GM21390 (cell line): ENCODE results near the gene VAV3.
A peak's percentile ranks its signal among the peaks of the same experiment; 100 is the strongest.

ENCODE experiments used
- ATAC-seq: cut with Tn5 transposase; IDR thresholded peaks from one replicate; pipeline ENCODE4 v1.9.1; 2021; ENCODE audit not compliant: unreplicated experiment

VAV3 gene

DNA sequence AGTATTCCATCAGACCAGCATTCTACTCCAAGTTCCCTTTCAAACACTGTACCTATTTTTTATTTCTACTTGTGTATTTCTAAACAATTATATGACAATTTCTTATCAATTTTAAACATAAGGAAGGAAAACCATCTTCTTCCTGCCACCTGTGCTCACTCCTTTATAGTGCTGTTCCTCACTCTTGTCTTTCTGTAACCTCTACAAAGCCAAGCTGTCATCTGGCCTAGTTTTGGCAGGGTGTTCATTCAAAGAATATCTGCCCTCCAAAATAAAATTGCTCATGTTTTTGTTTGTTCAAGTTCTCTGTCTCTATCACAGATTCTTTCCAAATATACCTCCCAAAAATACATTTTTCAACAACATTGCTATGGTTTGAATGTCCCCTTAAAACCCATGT lies 360.2 kb downstream of the VAV3 start:
- ATAC-seq = no peak

DNA sequence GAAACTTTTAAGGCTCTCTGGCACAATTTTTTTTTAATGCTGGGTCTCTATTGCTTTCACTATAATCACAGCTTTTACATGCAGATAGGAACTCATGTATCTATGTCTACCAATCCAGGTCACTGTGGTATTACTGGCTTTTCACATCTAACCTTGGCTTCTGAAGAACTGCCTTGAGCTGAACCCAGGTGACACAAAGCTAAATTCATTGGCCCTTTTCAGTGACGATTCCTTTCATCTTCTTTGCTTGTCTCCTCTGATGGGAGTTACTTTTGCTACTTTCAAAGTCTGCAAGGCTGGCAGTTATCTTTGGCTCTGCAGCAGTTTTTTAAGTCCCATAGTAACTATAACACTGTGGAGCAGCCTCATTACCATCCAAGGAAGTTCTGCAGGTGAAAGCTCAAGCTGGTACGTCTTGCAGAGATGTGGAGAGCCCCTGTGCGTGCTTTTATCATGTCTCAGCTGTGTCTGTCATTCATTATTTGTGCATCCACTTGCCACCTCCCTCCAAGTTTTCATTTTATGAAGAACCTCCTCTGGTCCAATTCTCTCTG lies 364.3 kb downstream of the VAV3 start:
- ATAC-seq = no peak

DNA sequence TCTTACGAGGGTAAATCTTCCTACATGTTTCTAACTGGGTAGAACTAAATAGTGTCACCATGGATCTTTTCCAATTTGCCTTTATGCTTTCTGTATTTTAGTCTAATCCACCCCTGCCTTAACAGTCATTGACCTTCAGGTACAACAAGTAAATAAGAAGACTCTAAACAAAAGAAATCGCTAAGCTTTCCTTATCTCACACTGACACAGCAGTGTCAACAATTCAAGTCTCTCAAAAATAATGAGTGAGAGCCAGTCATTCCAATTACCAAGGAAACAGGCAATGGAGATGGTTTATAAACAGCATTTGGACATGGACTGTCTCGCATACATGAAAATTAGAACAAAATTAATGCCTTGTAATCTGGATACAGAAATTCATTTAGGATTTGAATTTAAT lies 365.8 kb downstream of the VAV3 start:
- no peak for ATAC-seq

DNA sequence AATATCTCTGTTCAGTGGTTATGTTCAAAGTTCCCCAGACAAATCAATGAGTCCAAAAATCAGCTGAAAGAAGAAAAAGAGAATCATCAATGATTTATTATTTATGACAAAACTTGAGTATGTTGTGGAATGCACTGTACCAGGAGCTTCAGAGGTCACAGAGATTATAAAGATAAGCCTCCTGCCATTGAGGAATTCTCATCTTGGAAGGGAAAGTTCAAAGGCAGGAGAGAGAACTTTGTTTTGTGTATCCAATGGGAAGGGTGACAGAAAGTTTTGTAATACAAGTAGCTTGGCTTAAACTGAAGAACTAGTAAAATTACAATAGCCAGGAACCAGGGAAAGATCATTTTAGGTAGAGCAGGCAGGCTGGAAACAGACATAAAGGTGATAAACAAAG lies 367.7 kb downstream of the VAV3 start:
- no peak for ATAC-seq

DNA sequence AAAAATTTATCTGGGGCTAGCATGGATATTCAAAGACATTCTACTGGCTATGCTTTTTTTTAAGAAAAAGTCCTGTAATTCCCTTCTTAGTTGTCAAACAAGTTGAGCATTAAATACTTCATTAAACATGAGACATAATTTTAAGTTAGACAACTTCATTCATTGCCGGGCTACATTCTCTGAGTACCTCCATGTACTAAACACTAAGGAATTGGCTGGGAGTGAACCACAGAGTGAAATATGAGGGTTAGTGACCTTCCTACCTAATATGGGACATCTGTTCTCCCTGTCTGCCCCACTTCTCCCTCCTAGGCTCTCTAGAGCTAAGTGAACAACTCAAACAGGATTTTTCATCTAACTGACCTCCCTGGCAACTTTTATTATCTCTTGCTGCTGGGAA lies 370.4 kb downstream of the VAV3 start:
- ATAC-seq = no peak

DNA sequence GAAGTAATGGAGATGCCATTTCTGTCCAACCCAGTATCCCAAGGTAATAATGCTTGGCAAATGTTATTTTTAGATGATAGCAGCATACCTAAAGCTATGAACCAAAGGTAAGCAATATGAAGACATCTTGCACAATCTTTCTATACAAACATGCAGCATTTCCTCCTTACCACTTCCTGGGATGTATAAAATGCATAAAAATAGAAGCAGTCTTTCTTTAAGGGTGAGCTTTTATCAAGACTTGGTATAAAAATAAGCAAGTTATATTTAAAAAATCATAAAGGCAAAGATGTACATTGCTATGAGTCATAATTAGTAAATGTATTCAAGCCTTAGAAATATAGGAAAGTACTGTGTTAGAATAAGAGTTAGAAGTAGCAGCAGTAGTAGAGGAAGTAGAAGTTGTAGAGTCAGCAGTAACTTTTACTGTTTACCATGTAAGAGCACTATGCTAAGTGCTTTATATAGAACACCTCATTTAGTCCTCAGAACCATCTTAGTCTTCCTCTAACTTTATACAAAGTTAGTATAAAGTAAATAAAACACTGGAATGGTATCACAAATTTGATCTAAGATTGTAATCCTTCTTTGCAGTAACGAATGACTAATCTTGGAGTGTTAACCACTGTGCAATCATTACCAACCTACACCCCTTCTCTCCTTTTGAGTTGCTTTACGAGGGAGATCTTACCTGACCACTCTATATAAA lies 371.3 kb downstream of the VAV3 start:
- no peak for ATAC-seq

DNA sequence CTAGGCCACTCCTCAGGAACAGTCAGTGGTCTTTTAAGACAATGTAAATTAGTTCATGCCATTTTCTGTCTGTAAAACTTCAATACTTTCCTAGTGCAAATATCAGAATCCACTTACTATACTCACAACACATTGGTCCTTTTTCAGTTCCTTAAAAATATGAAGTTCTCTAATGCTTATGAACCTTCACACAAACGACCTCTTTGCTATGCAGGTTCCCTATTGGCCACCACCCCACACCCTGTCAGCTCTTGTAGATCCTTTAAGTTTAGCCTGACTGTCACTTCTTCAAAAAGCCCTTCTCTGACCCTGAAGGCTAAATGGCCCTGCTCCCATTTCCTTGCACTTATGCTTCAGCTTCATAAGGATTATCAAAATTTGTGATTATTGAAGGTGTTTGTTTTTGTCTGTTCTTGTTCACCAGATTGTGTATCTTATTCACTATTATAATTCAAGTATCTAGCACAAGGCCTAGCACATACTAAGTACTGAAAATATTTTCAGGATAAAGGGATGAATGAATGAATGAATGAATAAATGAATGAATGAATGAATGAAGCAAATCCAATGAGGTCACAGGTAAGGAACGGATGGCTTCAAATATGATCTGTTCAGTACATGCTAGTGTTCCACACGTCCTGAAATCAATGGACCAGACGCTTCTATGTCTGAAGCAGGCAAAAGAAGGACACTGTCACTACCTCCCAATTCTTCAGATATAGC lies 373.9 kb downstream of the VAV3 start:
- peak; percentile 63 for ATAC-seq

DNA sequence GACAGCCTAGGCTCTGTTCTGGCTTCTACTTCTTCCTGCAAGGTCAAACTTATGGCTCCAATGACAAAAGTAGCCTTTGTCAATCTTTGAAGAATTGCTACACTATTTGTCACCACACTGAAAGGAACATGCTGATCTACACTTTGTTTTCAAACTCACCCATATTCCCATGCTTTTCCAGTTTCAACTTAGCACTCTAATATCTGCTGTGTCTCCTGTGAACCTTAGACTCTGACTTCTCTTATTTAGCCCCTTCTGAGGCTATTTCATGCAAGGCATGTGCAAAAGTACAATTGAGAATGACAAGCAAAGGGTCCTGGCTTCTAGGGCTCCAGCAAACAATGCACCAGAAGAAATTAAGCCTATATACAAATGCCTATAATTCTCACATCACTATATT lies 374.9 kb downstream of the VAV3 start:
- ATAC-seq = no peak

DNA sequence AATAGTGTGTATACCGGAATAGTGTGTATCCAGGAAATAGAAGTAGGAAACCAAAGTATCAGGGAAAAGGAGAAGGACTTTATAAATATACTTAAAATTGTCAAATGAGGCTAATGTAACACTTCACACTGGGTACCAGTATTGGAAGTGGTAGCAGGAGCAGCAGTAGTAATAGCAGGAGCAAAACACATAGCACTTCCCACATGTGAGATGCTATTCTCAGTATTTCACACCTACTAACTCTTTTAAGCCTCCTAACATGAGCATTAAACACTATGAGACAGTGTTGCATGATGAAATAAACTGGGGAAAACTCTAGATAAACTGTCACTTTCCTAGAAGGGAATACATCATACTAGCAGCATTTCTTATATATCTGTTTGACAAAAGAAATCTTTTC lies 376.7 kb downstream of the VAV3 start:
- ATAC-seq = no peak

DNA sequence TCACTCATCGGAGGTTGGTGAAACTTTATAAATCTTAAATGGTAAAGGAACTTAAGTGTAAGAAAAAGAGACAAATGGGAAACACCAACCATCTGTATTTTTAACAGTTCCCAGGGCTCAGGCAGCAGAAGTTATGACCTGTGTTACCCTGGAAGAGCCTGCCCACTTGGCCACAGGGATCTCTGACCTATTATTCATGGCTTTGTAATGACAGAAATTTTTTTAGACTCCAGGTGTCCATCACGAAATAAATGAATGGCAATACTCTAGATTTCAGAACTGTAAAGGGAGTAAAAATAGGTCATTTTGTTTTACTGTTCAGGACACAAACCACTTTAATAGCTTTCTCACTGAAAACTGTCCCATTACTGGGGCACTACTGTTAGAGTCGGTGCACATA lies 389.8 kb downstream of the VAV3 start:
- no peak for ATAC-seq

DNA sequence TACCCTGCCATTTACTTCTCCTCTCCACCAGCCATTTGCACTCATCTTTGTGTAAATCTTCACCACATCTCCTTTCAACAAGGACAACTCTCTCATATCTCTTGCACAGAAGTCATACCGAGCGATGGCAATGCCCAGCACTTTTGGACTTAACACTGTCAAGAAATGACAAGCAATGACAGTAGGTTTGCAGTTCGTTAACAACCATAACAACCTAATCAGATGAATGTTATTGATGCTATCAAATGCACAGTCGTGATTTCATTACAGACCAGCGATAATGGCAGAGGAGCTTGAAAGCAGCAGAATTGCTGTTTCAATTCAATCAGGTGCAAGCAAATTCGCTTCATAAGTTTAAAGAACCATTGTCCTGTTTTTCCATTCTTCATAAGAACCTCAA lies 390.9 kb downstream of the VAV3 start:
- no peak for ATAC-seq

DNA sequence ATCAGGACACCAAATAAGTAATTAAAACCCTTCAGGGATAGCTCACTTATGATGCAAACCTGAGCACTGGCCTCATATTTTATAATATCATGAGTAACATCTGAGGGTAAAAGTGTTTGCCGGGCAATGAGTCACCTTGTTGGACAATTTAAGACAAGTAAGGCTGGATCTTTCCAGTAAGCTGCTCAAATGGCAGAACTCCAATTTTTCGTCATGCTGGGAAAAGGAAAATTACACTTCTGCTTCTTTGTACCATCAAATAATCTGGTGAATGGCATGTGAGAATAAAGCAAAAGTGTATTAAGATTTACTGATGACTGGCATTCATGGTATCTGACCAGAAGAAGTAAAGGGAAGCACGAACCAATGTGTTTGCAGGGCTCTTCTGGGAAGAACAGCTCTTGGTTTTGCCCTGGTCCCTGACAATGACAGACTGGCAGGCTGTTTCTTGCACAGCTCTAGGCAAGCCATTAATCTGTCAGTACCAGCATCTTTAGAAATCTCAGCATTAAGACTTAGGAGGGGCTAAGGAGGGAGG lies 392.2 kb downstream of the VAV3 start:
- ATAC-seq = no peak

DNA sequence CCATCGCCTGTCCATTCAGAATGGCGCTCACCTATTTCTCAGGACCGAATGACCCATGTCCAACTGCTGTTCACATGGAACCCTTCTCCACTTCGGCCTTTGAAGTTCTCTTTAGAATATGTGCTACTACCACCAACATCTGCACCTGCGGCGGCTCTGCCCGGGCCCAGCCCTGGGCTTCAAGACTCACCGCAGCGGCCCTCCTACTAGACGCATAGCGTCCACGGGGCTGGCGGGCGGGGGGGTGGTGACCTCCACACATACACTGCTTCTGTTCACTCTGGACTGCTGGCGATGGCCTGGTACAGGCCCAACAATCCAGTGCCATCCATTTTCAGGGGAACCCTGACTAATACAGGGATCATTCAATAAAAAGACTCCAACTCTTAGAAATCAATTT lies 394.2 kb downstream of the VAV3 start:
- no peak for ATAC-seq

DNA sequence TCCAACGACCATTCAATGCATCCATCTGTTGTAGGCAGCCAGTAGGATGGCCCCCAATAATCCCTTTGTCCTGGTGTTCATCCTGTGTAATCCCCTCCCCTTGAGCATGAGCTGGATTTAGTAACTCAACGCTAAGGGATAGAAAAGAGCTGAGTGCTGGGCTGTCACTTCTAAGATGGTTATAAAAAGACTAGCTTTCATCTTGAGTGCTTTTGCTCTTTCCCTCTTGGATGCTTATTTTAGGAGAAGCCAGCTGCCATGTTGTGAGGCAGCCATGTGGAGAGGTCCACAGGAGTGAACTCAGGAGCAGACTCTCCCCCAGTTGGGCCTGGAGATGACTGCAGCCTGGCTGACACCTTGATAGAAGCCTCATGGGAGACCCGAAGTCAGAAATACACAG lies 401.5 kb downstream of the VAV3 start:
- no peak for ATAC-seq

DNA sequence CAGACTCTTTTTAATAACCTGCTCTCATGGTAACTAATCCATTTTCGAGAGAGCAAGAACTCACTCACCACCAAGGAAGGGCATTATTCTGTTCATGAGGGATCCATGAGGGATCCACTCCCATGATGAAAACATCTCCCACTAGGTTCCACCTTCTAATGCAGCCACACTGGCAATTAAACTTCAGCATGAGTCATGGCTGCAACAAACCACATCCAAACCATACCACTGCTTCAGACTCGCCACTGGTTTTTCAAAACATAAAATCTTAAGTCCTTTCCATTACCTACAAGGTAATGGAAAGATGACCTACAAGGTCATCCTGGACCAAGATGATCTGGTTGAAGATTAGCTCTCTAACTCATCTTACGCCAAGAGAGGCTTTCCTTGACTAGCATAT lies 405.1 kb downstream of the VAV3 start:
- ATAC-seq = no peak

DNA sequence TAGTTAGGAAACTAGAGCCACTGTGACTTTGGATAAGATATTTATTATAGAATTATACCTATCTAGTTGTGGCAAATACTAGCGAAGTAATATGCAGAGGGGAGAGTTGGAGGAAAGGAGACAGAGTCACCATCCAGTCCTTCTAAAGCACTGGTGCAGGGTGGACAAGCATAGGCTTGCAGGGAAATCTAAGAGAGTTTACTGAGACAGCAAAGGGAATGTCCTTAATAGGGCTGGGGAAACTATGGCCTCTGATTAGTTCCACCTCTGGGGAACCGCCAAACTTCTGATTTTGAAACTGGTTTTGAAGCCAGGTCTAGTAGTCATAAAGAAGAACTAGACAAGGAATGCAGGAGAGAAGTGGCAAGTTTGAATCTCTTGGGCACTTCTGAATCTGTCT lies 407.9 kb downstream of the VAV3 start:
- ATAC-seq = no peak

DNA sequence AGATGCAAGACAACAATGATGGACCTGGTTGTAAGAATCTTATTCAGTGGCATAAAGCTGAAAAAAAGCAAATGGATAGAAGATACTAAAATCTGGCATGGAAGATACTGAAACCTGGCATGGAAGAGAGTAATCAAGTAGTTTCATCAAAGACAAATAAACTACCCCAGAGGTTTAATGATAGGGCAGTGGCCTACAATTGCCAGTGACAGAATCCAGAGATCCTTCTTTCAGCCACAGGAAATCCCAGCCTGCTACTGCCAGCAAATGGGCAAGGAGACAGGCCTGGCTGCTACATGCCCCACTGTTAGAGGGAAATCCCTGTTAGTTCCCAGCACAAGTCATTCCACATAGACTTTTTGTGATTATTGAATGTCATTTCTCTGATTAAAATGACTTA lies 409.4 kb downstream of the VAV3 start:
- no peak for ATAC-seq

DNA sequence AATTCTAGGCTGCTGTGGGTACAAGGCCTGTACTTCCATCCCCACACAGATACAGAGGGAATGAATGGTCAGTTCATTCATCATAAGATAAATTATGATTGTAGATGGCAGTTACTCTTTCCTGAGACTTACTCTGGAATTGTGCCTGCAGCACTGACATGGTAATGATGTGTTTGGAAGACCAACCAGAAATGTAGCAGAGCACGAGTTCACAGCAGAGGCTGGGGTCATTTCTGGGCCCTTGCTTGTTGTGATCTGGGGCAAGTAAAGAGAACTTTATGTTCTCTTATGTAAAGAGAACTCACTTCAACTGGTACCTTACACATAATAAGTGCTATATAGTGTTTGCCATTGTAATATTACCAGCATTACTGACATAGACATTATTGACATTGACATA lies 412.2 kb downstream of the VAV3 start:
- no peak for ATAC-seq

DNA sequence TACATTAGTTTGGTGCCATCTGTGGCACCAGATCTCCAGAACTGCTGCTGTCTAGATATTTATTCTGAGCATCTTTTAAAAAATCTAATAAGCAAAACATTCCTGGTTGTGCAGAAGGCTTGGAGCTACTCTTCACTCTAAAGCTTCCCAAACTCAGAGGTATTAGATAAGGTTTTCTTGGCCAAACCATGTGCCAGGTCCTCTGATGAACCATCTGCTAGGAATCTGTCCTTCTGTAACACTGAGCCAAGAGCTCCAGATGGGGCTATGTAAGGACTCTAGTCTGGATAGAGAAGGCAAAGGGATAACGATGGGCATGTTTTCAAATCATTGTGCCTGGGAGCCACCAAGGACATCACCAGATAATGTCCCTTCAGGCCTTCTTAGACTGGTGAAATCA lies 413.5 kb downstream of the VAV3 start:
- ATAC-seq = no peak

DNA sequence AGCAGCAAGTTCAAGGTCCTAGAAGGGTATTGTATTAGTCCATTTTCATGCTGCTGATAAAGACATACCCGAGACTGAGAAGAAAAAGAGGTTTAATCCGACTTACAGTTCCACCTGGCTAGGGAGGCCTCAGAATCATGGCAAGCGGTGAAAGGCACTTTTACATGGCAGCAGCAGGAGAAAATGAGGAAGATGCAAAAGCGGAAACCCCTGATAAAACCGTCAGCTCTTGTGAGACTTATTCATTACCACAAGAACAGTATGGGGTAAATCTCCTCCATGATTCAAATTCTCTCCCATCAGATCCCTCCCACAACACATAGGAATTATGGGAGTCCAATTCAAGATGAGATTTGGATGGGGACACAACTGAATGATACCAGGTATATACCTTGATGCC lies 414.6 kb downstream of the VAV3 start:
- ATAC-seq = no peak

DNA sequence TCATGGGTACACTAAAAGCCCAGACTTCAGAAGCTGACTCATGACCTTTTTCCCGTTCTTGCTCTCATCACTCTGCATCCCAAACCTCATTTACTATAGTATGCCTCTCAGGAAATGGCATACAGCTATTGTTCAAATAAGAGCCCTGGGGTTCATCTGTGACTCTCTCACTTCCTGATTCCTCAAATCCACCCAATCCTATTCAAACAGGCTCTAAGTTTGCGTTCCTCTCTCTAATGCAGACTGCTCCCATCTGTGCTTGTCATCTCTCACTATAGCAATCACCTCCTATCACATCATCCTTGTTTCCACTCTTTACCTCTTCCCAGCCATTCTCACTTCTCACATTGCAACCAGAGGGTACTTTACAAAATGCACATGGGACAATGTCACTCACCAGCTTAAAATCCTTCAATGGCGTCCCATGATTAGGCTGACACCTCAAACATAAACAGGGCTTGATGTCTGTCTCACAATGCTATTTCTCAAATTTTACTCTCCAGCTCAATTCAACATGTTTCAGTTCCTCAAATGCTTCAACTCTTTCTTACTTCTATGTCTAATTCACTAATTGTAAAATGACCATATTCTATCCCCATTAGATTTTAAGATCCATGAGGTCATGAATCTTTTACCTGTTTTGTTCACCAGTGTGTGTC lies 415.7 kb downstream of the VAV3 start:
- ATAC-seq = no peak

DNA sequence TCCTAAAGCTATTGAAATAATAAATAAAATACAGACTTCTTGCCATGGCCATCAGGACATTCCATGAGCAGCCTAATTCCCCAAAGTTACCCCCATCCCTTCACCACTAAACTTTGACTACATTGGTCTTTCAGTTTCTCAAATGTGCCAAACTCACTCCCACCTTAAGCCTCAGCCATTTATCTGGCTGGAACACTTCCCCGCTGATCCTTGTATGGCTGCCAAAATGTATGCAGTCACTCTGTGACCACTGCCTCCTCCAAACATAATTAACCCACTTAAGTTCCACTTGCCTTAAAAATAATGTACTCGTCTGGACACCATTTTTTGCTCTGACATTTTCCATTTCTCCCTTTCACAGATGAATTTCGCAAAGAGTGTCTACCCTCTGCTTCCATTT lies 416.7 kb downstream of the VAV3 start:
- ATAC-seq = no peak
